OCI-LY1 (cell line): ENCODE measurements around the gene PLCG2.
"Not testable (repeated sequence)": the region's sequence is repeated elsewhere in the genome, so short reads cannot be mapped to it uniquely, and the experiment has no call there.

Experiments
- EZH2 ChIP-seq: fragments of 200-600 bp; sonication (generic), shearing (Covaris generic); IDR thresholded peaks from 2 replicates; pipeline ENCODE4 v1.8.0; 2017; ENCODE audit warnings: borderline replicate concordance, mixed run types, mild to moderate bottlenecking, antibody characterized with exemption, low read length, moderate library complexity, mixed read lengths
- TF ChIP-seq, protein P1 (sequence below): fragments of 200-600 bp; sonication (generic), shearing (Covaris generic); IDR thresholded peaks from 2 replicates; pipeline ENCODE4 v1.5.1; 2017; ENCODE audit warnings: mild to moderate bottlenecking, antibody characterized with exemption, low read length, moderate library complexity, mixed read lengths

- TF ChIP-seq, protein P1, sequence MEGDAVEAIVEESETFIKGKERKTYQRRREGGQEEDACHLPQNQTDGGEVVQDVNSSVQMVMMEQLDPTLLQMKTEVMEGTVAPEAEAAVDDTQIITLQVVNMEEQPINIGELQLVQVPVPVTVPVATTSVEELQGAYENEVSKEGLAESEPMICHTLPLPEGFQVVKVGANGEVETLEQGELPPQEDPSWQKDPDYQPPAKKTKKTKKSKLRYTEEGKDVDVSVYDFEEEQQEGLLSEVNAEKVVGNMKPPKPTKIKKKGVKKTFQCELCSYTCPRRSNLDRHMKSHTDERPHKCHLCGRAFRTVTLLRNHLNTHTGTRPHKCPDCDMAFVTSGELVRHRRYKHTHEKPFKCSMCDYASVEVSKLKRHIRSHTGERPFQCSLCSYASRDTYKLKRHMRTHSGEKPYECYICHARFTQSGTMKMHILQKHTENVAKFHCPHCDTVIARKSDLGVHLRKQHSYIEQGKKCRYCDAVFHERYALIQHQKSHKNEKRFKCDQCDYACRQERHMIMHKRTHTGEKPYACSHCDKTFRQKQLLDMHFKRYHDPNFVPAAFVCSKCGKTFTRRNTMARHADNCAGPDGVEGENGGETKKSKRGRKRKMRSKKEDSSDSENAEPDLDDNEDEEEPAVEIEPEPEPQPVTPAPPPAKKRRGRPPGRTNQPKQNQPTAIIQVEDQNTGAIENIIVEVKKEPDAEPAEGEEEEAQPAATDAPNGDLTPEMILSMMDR = not testable (repeated sequence)
- not testable (repeated sequence) for TF ChIP-seq EZH2
These were observed 198.3 kb downstream of the PLCG2 start for GRCh38 chr16:81977335-81977942.
